A673 (cell line): Measurements from ENCODE around the gene SLC2A13. TPM values are rescaled to one million over a fixed set of nuclear protein-coding genes. Genes with fewer than 3 reads are reported as not detected.

Source experiments
- BruUV-seq: library from RNA; stranded (reverse); fragments of 400-500 nt; replicated peaks from 2 replicates; lab custom pipeline; 2021; lab: Mats Ljungman, UMichigan
- CTCF ChIA-PET: fragments of 300-600 bp; sonication (Branson Sonifier 250); formaldehyde crosslinking; loops from one replicate; lab custom pipeline; 2022; ENCODE audit warnings: antibody characterized with exemption; lab: Charles Lee
- POLR2A ChIA-PET: fragments of 300-600 bp; sonication (Branson Sonifier 250); formaldehyde crosslinking; loops from one replicate; lab custom pipeline; 2022; ENCODE audit warnings: antibody characterized with exemption; ENCODE audit not compliant: low non-redundant PET; lab: Charles Lee
- DNase-seq: peaks from one replicate; pipeline ENCODE4 v3.0.0-alpha.2; 2015; ENCODE audit warnings: low spot score
- H3K27ac ChIP-seq: fragments of 200-600 bp; sonication (generic); 2 replicates; pipeline ENCODE4 v1.5.1; 2016; ENCODE audit warnings: mixed run types, low read depth, mild to moderate bottlenecking, mixed read lengths, antibody characterized with exemption, low read length; ENCODE audit not compliant: poor library complexity, severe bottlenecking
- H3K27me3 ChIP-seq: fragments of 200-600 bp; sonication (generic); replicated peaks from 2 replicates; pipeline ENCODE4 v1.6.1; 2017; ENCODE audit warnings: mixed run types, low read depth, mild to moderate bottlenecking, mixed read lengths, antibody characterized with exemption, low read length; ENCODE audit not compliant: insufficient read depth, poor library complexity
- H3K36me3 ChIP-seq: fragments of 200-600 bp; sonication (generic); 2 replicates; pipeline ENCODE4 v1.6.1; 2016; ENCODE audit warnings: mixed run types, mild to moderate bottlenecking, mixed read lengths, antibody characterized with exemption, low read length; ENCODE audit not compliant: insufficient read depth, poor library complexity, severe bottlenecking
- H3K4me1 ChIP-seq: fragments of 200-600 bp; sonication (generic); 2 replicates; pipeline ENCODE4 v1.6.1; 2017; ENCODE audit warnings: mixed run types, mild to moderate bottlenecking, mixed read lengths, antibody characterized with exemption, low read length; ENCODE audit not compliant: insufficient read depth, poor library complexity, severe bottlenecking
- H3K4me3 ChIP-seq: fragments of 200-600 bp; sonication (generic); 2 replicates; pipeline ENCODE4 v1.5.1; 2016; ENCODE audit warnings: low read depth, mixed run types, mild to moderate bottlenecking, mixed read lengths, low read length; ENCODE audit not compliant: poor library complexity, severe bottlenecking
- H3K9me3 ChIP-seq: fragments of 200-600 bp; sonication (generic); 2 replicates; pipeline ENCODE4 v1.6.1; 2016; ENCODE audit warnings: mixed run types, low read depth, mild to moderate bottlenecking, mixed read lengths, antibody characterized with exemption, low read length; ENCODE audit not compliant: poor library complexity, severe bottlenecking
- CTCF ChIP-seq: fragments of 300-800, 200-600 bp; sonication (generic); conservative IDR thresholded peaks from 2 replicates; pipeline ENCODE4 v1.5.1; 2017; ENCODE audit warnings: low read depth, mild to moderate bottlenecking, antibody characterized with exemption, low read length, moderate library complexity, mixed read lengths
- EZH2 ChIP-seq: fragments of 200-600 bp; sonication (generic); IDR thresholded peaks from 2 replicates; pipeline ENCODE4 v1.6.1; 2017; ENCODE audit warnings: borderline replicate concordance, low read depth, mild to moderate bottlenecking, mixed read lengths, antibody characterized with exemption, low read length; ENCODE audit not compliant: poor library complexity, severe bottlenecking
- intact Hi-C: fragments of 100-400 bp; cut with micrococcal nuclease; formaldehyde crosslinking; loops from one replicate; pipeline ENCODE4 v1.10.0; 2022; ENCODE audit not compliant: unreplicated experiment
- total RNA-seq: library from RNA; stranded (reverse); gene quantifications from 2 replicates; pipeline ENCODE4 v1.2.3, GENCODE V29; 2021

Gene SLC2A13
- total RNA-seq, 1 experiment from 2014 or later, result 9.1 TPM

GRCh38 chr12:39966721-39967120 lies 139.2 kb downstream of the SLC2A13 start:
- BruUV-seq, result no TSS peak
- H3K4me1 ChIP-seq, result peaks cover 9% of the 10 kb centered on the region
- no peak for DNase-seq
- no peak overlapping the region for H3K27ac ChIP-seq
- no peaks in the 10 kb centered on the region for H3K36me3 ChIP-seq
- no peaks in the 10 kb centered on the region for H3K9me3 ChIP-seq
- no peaks in the 10 kb centered on the region for H3K27me3 ChIP-seq
- intact Hi-C loops, result no loop called here
- TF ChIP-seq CTCF (no peak), EZH2 (no peak)
- ChIA-PET CTCF (no interaction called here), POLR2A (interaction anchor here (0.6 kb wide), 1 partner anchor 98 kb away, joined by 3 read pairs; no protein-coding TSS in a partner anchor)
- no peak overlapping the region for H3K4me3 ChIP-seq

- Histone ChIP-seq H3K27ac (no peak overlapping the region), H3K4me1 (peaks cover 9% of the 10 kb centered on the region), H3K36me3 (no peaks in the 10 kb centered on the region), H3K4me3 (no peak overlapping the region), H3K27me3 (no peaks in the 10 kb centered on the region), H3K9me3 (no peaks in the 10 kb centered on the region)
- no TSS peak for BruUV-seq
- intact Hi-C loops, result no loop called here
- TF ChIP-seq EZH2 (no peak), CTCF (no peak)
- CTCF ChIA-PET, result no interaction called here
- POLR2A ChIA-PET, result interaction anchor here (0.6 kb wide), 1 partner anchor 98 kb away, joined by 3 read pairs; no protein-coding TSS in a partner anchor
- DNase-seq, result no peak
Observed at GRCh38 chr12:39966256-39966655, 139.6 kb downstream of the SLC2A13 start.

GRCh38 chr12:39959467-39959866 lies 146.4 kb downstream of the SLC2A13 start:
- POLR2A ChIA-PET, result no interaction called here
- BruUV-seq, result no TSS peak
- Histone ChIP-seq H3K4me1 (peaks cover 6% of the 10 kb centered on the region), H3K9me3 (no peaks in the 10 kb centered on the region), H3K27ac (no peak overlapping the region), H3K27me3 (no peaks in the 10 kb centered on the region), H3K4me3 (no peak overlapping the region), H3K36me3 (no peaks in the 10 kb centered on the region)
- CTCF ChIA-PET, result no interaction called here
- TF ChIP-seq EZH2 (no peak), CTCF (no peak)
- intact Hi-C loops, result no loop called here
- DNase-seq, result no peak
